HG03342 (cell line): ENCODE results near the gene LBR.

Source experiments
- ATAC-seq: cut with Tn5 transposase; IDR thresholded peaks from one replicate; pipeline ENCODE4 v1.9.1; 2021; ENCODE audit warnings: mild to moderate bottlenecking, moderate library complexity; ENCODE audit not compliant: unreplicated experiment

The LBR gene

DNA sequence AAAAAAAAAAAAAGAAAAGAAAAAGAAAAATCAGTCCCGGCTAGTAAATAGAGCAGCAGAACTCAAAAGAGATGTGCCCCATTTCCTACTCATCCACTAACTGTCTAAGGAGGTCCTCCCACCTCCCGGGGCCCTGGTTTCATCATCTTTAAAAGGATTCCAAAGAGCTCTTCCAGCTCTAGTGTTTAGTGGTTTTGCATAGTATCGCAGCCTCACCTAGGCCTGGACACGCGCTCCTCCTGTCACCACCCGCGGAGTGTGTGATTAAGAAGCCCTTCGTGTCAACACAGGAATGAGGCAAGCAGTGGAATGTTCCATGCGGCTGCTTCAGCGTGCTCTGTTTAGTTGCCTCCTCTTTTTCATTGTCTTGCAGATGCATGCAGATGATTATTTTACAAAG is 49.0 kb downstream of the LBR start:
- no peak for ATAC-seq

DNA sequence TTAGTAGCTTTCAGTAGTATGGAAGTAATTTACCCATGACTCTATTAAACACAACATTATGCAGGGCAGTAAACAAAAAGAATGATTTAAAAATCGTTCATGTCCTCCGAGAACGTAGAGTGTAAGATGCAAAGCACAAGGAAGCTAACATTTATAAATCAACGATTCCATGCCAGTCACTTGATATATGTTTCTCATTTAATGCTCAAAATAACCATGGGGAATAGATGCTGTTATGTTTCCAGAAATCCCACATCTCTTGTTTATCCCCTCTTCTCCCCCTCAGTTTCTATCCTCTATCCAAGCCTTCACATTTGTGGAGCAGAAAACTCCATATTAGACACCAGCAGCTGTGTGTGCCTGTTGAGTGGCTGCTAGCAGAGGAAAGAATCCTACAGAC is 52.8 kb downstream of the LBR start:
- no peak for ATAC-seq

DNA sequence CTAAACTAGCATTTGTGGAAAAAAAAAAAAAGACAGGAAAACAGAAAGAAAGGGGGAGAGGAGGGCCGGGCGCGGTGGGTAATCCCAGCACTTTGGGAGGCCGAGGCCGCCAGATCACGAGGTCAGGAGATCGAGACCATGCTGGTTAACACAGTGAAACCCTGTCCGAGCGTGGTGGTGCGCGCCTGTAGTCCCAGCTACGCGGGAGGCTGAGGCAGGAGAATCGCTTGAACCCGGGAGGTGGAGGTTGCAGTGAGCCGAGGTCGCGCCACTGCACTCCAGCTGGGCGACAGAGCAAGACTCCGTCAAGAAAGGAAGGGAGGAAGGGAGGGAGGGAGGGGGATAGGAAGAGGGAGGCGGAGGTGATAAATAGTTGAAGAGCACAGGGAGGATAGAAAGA is 54.7 kb downstream of the LBR start:
- ATAC-seq: no peak

DNA sequence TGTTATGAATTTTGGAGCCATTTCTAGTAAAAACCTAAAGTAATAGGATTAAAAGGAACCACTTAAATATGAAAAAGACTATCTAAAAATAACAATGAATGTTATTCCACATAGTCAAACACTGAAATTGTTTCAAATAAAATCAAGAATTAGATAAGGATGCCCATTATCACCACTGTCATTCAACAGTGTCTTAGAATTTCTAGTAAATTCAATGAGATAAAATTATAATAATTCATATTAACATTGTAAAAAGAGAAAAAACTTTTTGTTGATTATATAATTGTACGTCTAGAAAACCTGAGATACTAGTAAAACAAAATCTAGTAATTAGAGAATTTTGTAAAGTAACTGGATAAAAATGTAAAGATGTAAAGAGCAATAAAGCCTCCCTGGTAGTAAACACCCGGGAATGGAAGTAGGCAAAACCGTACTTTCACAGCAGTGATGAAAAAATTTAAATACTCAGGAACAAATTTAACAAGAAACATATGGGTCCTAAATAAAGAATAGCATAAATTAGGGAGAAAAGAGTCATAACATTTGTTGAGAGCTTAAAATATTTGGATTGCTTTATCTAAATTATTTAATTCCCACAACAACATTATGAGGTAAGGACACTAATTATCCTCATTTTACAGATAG is 56.4 kb downstream of the LBR start:
- ATAC-seq: no peak

DNA sequence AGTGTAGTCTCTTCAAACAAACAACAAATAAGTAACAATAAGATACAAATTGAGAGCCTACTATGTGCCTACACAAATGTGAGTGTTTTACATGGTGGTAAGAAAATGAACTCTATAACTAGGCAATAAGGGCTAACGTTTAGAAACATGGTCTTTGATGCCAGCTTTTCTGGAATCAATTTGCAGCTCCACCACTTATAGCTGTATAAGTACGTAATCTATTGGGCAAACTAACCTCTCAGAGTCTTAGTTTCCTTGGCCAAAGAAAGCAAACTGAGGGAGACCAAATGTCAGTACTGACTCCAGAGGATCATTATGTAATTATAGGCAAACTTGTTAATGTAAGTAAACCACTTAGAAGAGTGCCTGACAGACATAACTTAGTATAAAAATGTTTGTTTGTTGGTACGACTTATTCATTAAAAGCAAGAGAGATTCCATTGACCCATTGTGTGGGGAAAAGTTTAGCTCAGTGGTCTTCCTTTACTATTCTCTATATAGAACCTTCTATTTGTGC is 59.7 kb downstream of the LBR start:
- no peak for ATAC-seq

DNA sequence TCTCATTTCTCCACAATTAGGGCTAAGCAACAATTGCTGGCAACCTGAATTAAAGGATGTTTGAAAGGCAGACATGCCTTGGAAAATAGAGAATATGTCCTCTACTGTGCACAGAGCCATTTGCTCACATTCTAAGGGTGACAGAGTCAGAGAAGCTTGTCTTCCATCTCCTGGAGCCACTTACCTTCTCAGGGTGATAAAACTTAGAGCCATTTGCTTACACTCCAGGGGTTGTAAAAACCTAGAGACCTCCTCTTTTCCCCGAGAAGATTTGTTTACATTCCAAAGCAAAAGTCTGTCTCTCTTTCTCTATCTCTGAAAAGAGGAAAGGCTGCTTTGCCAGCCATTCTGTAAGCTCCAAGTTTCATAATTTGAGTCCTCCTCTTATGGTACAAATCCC is 61.3 kb downstream of the LBR start:
- no peak for ATAC-seq

DNA sequence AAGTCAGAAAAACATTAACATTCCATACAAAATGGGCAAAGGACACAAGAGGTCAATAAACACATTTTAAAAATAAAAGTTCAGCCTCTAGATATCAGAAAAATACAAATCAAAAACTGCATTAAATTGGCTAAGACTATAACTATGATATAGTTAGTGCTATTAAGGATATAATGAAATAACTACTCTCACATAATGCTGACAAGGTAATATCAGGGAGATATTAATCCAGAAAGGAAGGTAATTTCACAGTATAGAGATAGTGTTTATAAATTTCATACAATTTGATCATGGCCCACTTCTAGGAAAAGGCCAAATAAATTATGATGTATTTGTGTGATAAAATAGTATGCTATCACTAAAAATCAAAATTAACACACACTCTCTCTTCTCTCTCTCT is 61.8 kb downstream of the LBR start:
- no peak for ATAC-seq

DNA sequence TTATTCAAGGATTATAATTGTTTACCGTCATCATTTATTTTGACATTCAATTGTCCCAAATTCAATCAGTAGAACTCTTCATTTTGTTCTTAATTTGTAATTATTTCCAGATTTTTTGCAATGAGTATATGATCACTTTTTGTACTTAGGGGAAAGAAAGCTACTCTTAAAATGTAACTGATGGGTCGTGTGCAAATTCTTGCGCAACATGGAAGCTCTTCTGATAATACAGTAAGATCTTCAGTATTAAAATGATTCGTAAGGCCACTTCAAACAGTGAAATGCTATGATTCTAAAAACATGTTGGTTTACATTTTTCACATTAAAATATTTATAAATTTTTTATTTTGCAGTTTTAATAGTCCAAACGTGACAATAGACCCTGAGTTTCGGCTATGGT is 63.4 kb downstream of the LBR start:
- no peak for ATAC-seq

DNA sequence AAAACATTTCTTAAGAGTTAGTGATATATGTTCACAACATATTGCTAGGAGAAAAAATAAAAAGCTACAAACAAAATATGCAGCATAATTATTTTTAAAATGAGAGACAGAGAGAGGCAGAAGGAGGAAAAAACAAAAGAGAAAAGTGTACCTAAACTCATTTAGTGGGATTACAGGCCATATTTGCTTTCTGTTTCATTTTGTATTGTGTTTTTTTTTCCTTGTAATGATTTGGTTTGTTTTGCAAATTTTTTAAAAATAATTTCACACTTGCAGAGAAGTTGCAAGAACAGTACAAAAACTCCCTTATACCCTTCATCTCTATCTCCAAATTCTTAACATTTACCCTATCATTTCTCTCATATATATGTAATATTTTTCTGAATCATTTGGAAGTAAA is 65.0 kb downstream of the LBR start:
- no peak for ATAC-seq

DNA sequence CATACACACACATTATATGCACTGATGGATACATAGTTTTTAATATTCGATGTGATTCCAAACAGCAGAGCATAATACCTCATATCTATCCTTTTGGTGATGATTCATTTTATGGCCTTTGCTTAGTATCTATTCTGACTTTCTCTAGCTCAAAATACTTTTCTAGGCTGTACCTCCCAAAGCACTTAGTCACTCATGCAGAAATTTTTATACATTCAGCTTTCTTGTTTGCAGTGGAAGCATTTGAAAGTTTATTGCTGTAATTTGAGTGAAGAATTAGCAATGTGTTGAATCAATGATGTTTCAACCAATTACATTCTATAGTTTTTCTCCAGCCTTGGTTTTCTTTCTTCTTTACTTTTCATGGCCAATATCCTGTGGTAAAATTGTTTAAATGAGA is 66.7 kb downstream of the LBR start:
- no peak for ATAC-seq

DNA sequence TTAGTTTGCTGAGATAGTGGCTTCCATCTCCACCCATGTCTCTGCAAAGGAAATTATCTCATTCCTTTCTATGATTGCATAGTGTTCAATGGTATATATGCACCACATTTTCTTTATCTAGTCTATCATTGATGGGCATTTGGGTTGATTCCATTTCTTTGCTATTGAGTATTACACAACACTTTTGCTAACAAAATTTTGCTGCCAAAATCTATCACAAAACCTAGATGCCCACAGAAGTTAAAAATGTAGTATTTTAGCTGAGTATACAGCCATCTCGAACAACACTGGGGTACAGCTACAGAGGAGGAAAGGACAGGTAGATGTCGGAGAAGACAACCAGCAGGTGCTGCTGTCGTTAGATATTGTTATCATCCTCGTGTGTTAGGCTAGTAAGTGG is 67.7 kb downstream of the LBR start:
- no peak for ATAC-seq

DNA sequence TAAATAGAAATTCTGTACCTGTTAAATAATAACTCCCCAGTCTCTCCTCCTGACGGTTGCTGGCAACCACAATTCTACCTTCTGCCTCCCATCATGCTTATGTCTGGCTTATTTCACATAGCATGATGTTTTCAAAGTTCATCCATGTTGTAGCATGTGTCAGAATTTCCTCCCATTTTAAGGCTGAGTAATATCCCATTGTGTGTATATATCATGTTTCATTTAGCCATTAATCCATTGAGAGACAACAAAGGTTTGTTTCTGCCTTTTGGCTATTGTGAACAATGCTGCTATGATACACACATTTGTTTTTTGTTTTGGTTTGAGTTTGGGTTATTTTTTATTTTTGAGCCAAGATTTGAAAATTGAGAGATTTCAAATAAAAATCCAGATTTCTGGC is 72.0 kb downstream of the LBR start:
- ATAC-seq: no peak

DNA sequence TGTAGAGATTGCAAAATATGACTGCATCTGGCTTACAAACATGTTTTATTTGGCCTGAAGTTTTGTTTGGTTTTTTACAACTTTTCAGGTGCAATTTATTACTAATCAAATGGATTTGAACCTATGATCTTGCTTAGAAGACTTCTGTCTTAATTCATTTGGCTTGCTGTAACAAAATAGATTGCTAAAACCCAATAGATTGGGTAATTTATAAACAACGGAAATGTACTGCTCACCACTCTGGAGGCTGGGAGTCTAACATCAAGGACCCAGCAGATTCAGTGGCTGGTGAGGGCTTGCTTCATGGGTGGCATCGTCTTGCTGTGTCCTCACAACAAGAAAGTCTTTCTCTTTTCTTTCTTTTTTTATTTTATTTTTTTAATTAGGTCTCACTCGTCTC is 72.9 kb downstream of the LBR start:
- no peak for ATAC-seq
